Measurements from ENCODE around the gene HSD17B10.

The HSD17B10 gene

DNA sequence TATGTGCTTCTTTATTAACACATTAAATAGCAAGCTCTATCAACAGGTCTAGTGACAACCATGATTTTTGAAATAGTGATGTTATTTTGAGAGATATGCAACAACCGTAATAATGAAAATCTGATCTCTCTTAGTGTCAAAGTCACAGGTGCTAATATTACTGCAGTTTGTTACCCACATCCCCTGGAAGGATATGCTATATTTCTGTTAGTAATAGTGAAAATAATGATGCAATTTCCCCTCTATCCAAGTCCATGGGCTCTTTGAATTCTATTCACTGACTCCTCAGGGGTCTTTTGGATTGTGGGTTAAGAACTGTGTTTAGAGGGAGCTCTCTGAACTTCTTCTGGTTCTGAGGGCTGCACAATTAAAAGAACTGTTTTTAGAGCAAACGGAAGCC is 3.0 kb upstream of the HSD17B10 start:
- Histone ChIP-seq H3K27ac (replicated peaks) (no peak overlapping the region), H3K4me3 (replicated peaks; ENCODE audit: insufficient read depth, low read length) (no peak overlapping the region), H3K27me3 (ENCODE audit: insufficient read depth, poor library complexity, severe bottlenecking) (no peaks in the 10 kb centered on the region)
- no peak for TF ChIP-seq SPI1 (IDR thresholded peaks at IDR 0.05; ENCODE audit: borderline replicate concordance, low read depth)
- DNase-seq (ENCODE audit: low read depth in 1 of 2, low spot score in 1 of 2), result no peak

DNA sequence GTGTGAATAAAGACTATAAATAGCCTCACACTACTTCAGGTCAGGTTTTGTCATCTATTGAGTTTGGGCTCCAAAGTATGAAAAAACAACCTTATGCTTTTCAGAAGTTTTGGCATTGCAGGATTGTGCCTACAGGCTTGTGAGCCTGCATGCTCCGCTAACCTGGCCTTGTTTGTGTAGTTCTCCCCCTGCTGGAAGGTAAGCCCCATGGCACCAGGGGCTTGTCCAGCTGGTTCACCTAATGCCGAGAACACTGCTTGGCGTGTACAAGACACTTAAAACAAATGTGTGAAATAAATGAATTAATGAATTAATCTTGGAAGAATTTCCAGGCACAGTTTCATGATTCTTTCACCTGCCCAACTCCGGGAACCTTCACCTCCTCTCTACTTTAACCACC is 1.8 kb upstream of the HSD17B10 start:
- Histone ChIP-seq H3K4me3 (replicated peaks; ENCODE audit: insufficient read depth, low read length) (no peak overlapping the region), H3K27ac (replicated peaks) (no peak overlapping the region), H3K27me3 (ENCODE audit: insufficient read depth, poor library complexity, severe bottlenecking) (no peaks in the 10 kb centered on the region)
- TF ChIP-seq POLR2AphosphoS5 (IDR thresholded peaks at IDR 0.05; ENCODE audit: low read depth) (no peak), SPI1 (IDR thresholded peaks at IDR 0.05; ENCODE audit: borderline replicate concordance, low read depth) (no peak)
- TF ChIP-seq, protein P1, sequence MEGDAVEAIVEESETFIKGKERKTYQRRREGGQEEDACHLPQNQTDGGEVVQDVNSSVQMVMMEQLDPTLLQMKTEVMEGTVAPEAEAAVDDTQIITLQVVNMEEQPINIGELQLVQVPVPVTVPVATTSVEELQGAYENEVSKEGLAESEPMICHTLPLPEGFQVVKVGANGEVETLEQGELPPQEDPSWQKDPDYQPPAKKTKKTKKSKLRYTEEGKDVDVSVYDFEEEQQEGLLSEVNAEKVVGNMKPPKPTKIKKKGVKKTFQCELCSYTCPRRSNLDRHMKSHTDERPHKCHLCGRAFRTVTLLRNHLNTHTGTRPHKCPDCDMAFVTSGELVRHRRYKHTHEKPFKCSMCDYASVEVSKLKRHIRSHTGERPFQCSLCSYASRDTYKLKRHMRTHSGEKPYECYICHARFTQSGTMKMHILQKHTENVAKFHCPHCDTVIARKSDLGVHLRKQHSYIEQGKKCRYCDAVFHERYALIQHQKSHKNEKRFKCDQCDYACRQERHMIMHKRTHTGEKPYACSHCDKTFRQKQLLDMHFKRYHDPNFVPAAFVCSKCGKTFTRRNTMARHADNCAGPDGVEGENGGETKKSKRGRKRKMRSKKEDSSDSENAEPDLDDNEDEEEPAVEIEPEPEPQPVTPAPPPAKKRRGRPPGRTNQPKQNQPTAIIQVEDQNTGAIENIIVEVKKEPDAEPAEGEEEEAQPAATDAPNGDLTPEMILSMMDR (IDR thresholded peaks at IDR 0.05; ENCODE audit: insufficient read depth, low read length), result peak; percentile 61
- peak in 1 of 2 experiments; percentile 77 for DNase-seq (ENCODE audit: low read depth in 1 of 2, low spot score in 1 of 2)

DNA sequence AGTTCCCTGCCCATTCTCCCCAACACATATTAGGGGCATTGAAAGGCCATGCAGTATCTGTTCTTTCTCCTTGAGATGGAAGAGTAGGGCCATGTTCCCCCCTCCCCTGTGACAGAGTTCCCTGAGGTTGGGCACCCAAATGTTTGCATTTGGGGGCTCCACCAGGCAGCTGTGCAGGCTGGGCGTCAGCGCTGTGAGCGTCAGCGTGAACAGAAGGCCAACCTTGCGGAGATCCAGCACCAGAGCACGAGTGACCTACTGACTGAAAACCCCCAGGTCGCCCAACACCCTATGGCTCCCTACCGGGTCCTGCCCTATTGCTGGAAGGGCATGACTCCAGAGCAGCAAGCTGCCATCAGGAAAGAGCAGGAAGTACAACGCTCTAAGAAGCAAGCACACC is 3.9 kb downstream of the HSD17B10 start:
- Histone ChIP-seq H3K4me3 (replicated peaks; ENCODE audit: insufficient read depth, low read length) (no peak overlapping the region), H3K27ac (replicated peaks) (no peak overlapping the region), H3K27me3 (ENCODE audit: insufficient read depth, poor library complexity, severe bottlenecking) (no peaks in the 10 kb centered on the region)
- no peak for DNase-seq (ENCODE audit: low read depth in 1 of 2, low spot score in 1 of 2)
- TF ChIP-seq SPI1 (IDR thresholded peaks at IDR 0.05; ENCODE audit: borderline replicate concordance, low read depth), result no peak
- TF ChIP-seq GABPA (IDR thresholded peaks at IDR 0.05; ENCODE audit: low read depth), result no peak
- TF ChIP-seq, protein P1 (IDR thresholded peaks at IDR 0.05; ENCODE audit: insufficient read depth, low read length), result no peak
- TF ChIP-seq POLR2AphosphoS5 (IDR thresholded peaks at IDR 0.05; ENCODE audit: low read depth), result no peak
- TF ChIP-seq, protein P2, sequence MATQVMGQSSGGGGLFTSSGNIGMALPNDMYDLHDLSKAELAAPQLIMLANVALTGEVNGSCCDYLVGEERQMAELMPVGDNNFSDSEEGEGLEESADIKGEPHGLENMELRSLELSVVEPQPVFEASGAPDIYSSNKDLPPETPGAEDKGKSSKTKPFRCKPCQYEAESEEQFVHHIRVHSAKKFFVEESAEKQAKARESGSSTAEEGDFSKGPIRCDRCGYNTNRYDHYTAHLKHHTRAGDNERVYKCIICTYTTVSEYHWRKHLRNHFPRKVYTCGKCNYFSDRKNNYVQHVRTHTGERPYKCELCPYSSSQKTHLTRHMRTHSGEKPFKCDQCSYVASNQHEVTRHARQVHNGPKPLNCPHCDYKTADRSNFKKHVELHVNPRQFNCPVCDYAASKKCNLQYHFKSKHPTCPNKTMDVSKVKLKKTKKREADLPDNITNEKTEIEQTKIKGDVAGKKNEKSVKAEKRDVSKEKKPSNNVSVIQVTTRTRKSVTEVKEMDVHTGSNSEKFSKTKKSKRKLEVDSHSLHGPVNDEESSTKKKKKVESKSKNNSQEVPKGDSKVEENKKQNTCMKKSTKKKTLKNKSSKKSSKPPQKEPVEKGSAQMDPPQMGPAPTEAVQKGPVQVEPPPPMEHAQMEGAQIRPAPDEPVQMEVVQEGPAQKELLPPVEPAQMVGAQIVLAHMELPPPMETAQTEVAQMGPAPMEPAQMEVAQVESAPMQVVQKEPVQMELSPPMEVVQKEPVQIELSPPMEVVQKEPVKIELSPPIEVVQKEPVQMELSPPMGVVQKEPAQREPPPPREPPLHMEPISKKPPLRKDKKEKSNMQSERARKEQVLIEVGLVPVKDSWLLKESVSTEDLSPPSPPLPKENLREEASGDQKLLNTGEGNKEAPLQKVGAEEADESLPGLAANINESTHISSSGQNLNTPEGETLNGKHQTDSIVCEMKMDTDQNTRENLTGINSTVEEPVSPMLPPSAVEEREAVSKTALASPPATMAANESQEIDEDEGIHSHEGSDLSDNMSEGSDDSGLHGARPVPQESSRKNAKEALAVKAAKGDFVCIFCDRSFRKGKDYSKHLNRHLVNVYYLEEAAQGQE (IDR thresholded peaks at IDR 0.05; ENCODE audit: insufficient replicate concordance, low read depth), result no peak

DNA sequence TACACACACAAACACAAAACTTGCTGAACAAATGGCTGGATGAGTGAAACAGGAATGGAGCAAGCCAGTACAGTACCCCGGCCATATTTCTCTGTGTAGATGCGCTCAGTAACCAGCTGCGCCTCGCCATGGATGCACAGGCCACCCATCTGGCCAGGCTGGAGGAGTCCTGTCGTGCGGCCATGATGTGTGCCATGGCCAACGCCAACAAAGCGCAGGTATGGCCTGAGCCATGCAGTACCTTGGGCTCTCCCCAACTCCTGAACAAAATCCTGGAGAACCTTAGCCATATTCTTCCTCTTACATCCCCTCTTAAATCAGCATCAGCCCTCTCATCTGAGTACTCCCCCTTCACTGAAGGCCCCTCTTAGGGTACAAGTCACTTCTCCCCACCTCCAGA is 4.4 kb downstream of the HSD17B10 start:
- TF ChIP-seq SPI1 (IDR thresholded peaks at IDR 0.05; ENCODE audit: borderline replicate concordance, low read depth), result no peak
- no peak for TF ChIP-seq POLR2AphosphoS5 (IDR thresholded peaks at IDR 0.05; ENCODE audit: low read depth)
- TF ChIP-seq, protein P1 (IDR thresholded peaks at IDR 0.05; ENCODE audit: insufficient read depth, low read length), result no peak
- TF ChIP-seq GABPA (IDR thresholded peaks at IDR 0.05; ENCODE audit: low read depth), result no peak
- TF ChIP-seq, protein P2 (IDR thresholded peaks at IDR 0.05; ENCODE audit: insufficient replicate concordance, low read depth), result no peak
- H3K27me3 ChIP-seq (ENCODE audit: insufficient read depth, poor library complexity, severe bottlenecking), result no peaks in the 10 kb centered on the region
- no peak overlapping the region for H3K27ac ChIP-seq (replicated peaks)
- no peak overlapping the region for H3K4me3 ChIP-seq (replicated peaks; ENCODE audit: insufficient read depth, low read length)
- no peak for DNase-seq (ENCODE audit: low read depth in 1 of 2, low spot score in 1 of 2)

All from HL-60 (cell line).